Smooth muscle cell (in vitro differentiated cells): Measurements from ENCODE around the gene SAMD14. TPM values are rescaled to one million over a fixed set of nuclear protein-coding genes. Genes with fewer than 3 reads are reported as not detected.

Experiments
- DNase-seq: peaks from one replicate; lab custom pipeline; 2025; ENCODE audit not compliant: unreplicated experiment; lab: John Stamatoyannopoulos, UW
- H2AFZ ChIP-seq: fragments of 200-600 bp; sonication (generic); 2 replicates; pipeline ENCODE4 v1.6.0; 2016; ENCODE audit warnings: antibody characterized with exemption, low read depth, mild to moderate bottlenecking
- H3F3A ChIP-seq: fragments of 200-600 bp; sonication (generic); 2 replicates; pipeline ENCODE4 v1.6.0; 2017; ENCODE audit warnings: antibody characterized with exemption, low read depth
- H3K27ac ChIP-seq: fragments of 200-600 bp; sonication (generic); 2 replicates; pipeline ENCODE4 v1.5.1; 2016; ENCODE audit warnings: low read depth, mild to moderate bottlenecking
- H3K27me3 ChIP-seq: fragments of 200-600 bp; sonication (generic); 2 replicates; pipeline ENCODE4 v1.6.1; 2016; ENCODE audit warnings: low read depth, mild to moderate bottlenecking
- H3K36me3 ChIP-seq: fragments of 200-600 bp; sonication (generic); 2 replicates; pipeline ENCODE4 v1.5.1; 2016; ENCODE audit warnings: low read depth
- H3K4me1 ChIP-seq: fragments of 200-600 bp; sonication (generic); 2 replicates; pipeline ENCODE4 v1.5.1; 2016; ENCODE audit warnings: low read depth
- H3K4me2 ChIP-seq: fragments of 200-600 bp; sonication (generic); 2 replicates; pipeline ENCODE4 v1.6.0; 2016; ENCODE audit warnings: mild to moderate bottlenecking
- H3K4me3 ChIP-seq: fragments of 200-600 bp; sonication (generic); 2 replicates; pipeline ENCODE4 v1.5.1; 2016; ENCODE audit warnings: mild to moderate bottlenecking
- H3K79me2 ChIP-seq: fragments of 200-600 bp; sonication (generic); 2 replicates; pipeline ENCODE4 v1.6.0; 2016; ENCODE audit warnings: low read depth, mild to moderate bottlenecking
- H3K9ac ChIP-seq: fragments of 200-600 bp; sonication (generic); 2 replicates; pipeline ENCODE4 v1.6.0; 2016; ENCODE audit warnings: low read depth
- H3K9me3 ChIP-seq: fragments of 200-600 bp; sonication (generic); replicated peaks from 2 replicates; pipeline ENCODE4 v1.5.1; 2016; ENCODE audit warnings: low read depth
- H4K20me1 ChIP-seq: fragments of 200-600 bp; sonication (generic); 2 replicates; pipeline ENCODE4 v1.6.0; 2016; ENCODE audit warnings: low read depth
- CTCF ChIP-seq: fragments of 200-600 bp; sonication (generic); IDR thresholded peaks from 2 replicates; pipeline ENCODE4 v1.5.1; 2017; ENCODE audit warnings: borderline replicate concordance, mild to moderate bottlenecking, antibody characterized with exemption; ENCODE audit not compliant: insufficient read depth, poor library complexity, severe bottlenecking
- WGBS: methylation state at CpG from one replicate; pipeline ENCODE4 v1.1.7; 2016; ENCODE audit warnings: low lambda C conversion rate; 5-methylcytosine and 5-hydroxymethylcytosine counted together
- polyA plus RNA-seq: library from polyadenylated mRNA; unstranded; fragments of >200 nt; fragmentation: Nextera tagmentation; extraction: Ambion mirVana; gene quantifications from 2 replicates; pipeline ENCODE4 v1.2.1, GENCODE V29; 2016
- total RNA-seq: library from RNA; depleted of rRNA; stranded (reverse); fragments of >200 nt; gene quantifications from 2 replicates; pipeline ENCODE4 v1.2.3, GENCODE V29; 2014

SAMD14 gene
- total and polyA plus RNA-seq, 2 experiments from 2014 or later, result 13.7 to 39.1 TPM

GRCh38 chr17:50070908-50071680, 58.9 kb downstream of the SAMD14 start:
- no peak for TF ChIP-seq CTCF
- no peaks in the 10 kb centered on the region for H3K4me1 ChIP-seq
- no peak for DNase-seq
- no peaks in the 10 kb centered on the region for H4K20me1 ChIP-seq
- no peak overlapping the region for H2AFZ ChIP-seq
- 97% methylated on average over 16 of the region's 16 CpGs for WGBS
- H3K27me3 ChIP-seq, result no peaks in the 10 kb centered on the region
- H3K9ac ChIP-seq, result no peak overlapping the region
- peaks cover 9% of the 10 kb centered on the region for H3K36me3 ChIP-seq
- no peak overlapping the region for H3K27ac ChIP-seq
- H3F3A ChIP-seq, result peaks cover 2% of the 10 kb centered on the region
- H3K4me3 ChIP-seq, result no peak overlapping the region
- peaks cover 14% of the 10 kb centered on the region for H3K79me2 ChIP-seq
- no peaks in the 10 kb centered on the region for H3K9me3 ChIP-seq
- H3K4me2 ChIP-seq, result no peak overlapping the region

GRCh38 chr17:50067996-50068395, 62.0 kb downstream of the SAMD14 start:
- H4K20me1 ChIP-seq, result no peaks in the 10 kb centered on the region
- WGBS, result 96% methylated on average over 13 of the region's 13 CpGs
- H3K9me3 ChIP-seq, result no peaks in the 10 kb centered on the region
- H3K36me3 ChIP-seq, result peaks cover 9% of the 10 kb centered on the region
- no peak overlapping the region for H3K4me3 ChIP-seq
- no peak overlapping the region for H3K27ac ChIP-seq
- peaks cover 15% of the 10 kb centered on the region for H3F3A ChIP-seq
- no peak for DNase-seq
- peaks cover 6% of the 10 kb centered on the region for H3K4me1 ChIP-seq
- no peak for TF ChIP-seq CTCF
- H3K79me2 ChIP-seq, result peaks cover 16% of the 10 kb centered on the region
- H2AFZ ChIP-seq, result no peak overlapping the region
- H3K9ac ChIP-seq, result no peak overlapping the region
- no peaks in the 10 kb centered on the region for H3K27me3 ChIP-seq
- H3K4me2 ChIP-seq, result no peak overlapping the region

- Histone ChIP-seq H3K27me3 (no peaks in the 10 kb centered on the region), H3K36me3 (peaks cover 9% of the 10 kb centered on the region), H2AFZ (no peak overlapping the region), H3K27ac (peak overlapping the region; percentile 80), H3K4me3 (no peak overlapping the region), H3K9me3 (no peaks in the 10 kb centered on the region), H4K20me1 (no peaks in the 10 kb centered on the region), H3K9ac (no peak overlapping the region), H3K79me2 (peaks cover 16% of the 10 kb centered on the region), H3K4me2 (no peak overlapping the region), H3F3A (peaks cover 15% of the 10 kb centered on the region), H3K4me1 (peaks cover 6% of the 10 kb centered on the region)
- no peak for TF ChIP-seq CTCF
- DNase-seq, result no peak
- 100% methylated on average over 2 of the region's 2 CpGs for WGBS
Measured at GRCh38 chr17:50066995-50067394, 63.0 kb downstream of the SAMD14 start.

GRCh38 chr17:50065056-50065455, 64.9 kb downstream of the SAMD14 start:
- DNase-seq, result no peak
- Histone ChIP-seq H3K27me3 (no peaks in the 10 kb centered on the region), H3K4me3 (no peak overlapping the region), H3K9ac (peak overlapping the region; percentile 17), H3K9me3 (no peaks in the 10 kb centered on the region), H3K27ac (peak overlapping the region; percentile 80), H3K4me1 (peaks cover 6% of the 10 kb centered on the region), H3K79me2 (peaks cover 34% of the 10 kb centered on the region), H3K4me2 (peak overlapping the region; percentile 44), H4K20me1 (peaks cover 3% of the 10 kb centered on the region), H2AFZ (no peak overlapping the region), H3F3A (peaks cover 15% of the 10 kb centered on the region), H3K36me3 (peaks cover 4% of the 10 kb centered on the region)
- WGBS, result 49% methylated on average over 3 of the region's 3 CpGs
- TF ChIP-seq CTCF, result no peak
